Fibroblast of lung (primary cell): Measurements from ENCODE around the gene EIF2D.

Experiments used
- EZH2 ChIP-seq: IDR thresholded peaks from 2 replicates; pipeline ENCODE4 v1.5.1; 2012; ENCODE audit warnings: low read length, control low read depth, mild to moderate bottlenecking; ENCODE audit errors: missing control alignments
- TF ChIP-seq, protein P1 (sequence below), 2 donors: IDR thresholded peaks in 1 of 2; conservative IDR thresholded peaks in 1 of 2; 1 replicate in 1 of 2; 2 replicates in 1 of 2; pipeline ENCODE4 v1.5.1; 2011 to 2012; ENCODE audit warnings: low read length in 2 of 2, control low read depth in 1 of 2, inconsistent platforms in 1 of 2, low read depth in 1 of 2, mild to moderate bottlenecking in 1 of 2

DNA sequence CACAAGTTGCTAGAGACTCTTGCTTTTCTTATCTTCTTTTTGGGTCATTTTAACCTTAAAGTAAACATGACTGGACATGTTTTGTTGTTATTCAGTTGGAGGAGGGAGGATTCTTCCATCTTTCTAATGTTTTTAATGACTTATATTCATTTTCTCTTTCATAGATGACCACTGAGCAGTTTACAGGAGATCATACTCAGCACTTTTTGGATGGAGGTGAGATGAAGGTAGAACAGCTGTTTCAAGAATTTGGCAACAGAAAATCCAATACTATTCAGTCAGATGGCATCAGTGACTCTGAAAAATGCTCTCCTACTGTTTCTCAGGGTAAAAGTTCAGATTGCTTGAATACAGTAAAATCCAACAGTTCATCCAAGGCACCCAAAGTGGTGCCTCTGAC lies 35.0 kb upstream of the EIF2D start:
- no peak for TF ChIP-seq EZH2
- TF ChIP-seq, protein P1, sequence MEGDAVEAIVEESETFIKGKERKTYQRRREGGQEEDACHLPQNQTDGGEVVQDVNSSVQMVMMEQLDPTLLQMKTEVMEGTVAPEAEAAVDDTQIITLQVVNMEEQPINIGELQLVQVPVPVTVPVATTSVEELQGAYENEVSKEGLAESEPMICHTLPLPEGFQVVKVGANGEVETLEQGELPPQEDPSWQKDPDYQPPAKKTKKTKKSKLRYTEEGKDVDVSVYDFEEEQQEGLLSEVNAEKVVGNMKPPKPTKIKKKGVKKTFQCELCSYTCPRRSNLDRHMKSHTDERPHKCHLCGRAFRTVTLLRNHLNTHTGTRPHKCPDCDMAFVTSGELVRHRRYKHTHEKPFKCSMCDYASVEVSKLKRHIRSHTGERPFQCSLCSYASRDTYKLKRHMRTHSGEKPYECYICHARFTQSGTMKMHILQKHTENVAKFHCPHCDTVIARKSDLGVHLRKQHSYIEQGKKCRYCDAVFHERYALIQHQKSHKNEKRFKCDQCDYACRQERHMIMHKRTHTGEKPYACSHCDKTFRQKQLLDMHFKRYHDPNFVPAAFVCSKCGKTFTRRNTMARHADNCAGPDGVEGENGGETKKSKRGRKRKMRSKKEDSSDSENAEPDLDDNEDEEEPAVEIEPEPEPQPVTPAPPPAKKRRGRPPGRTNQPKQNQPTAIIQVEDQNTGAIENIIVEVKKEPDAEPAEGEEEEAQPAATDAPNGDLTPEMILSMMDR (conservative IDR thresholded peaks at IDR 0.05 in 1 of 2, IDR thresholded peaks at IDR 0.05 in 1 of 2; ENCODE audit: low read depth in 1 of 2, low read length in 2 of 2): no peak
